ENCODE measurements around the gene SLC2A4RG. TPM values are rescaled to one million over a fixed set of nuclear protein-coding genes. Genes with fewer than 3 reads are reported as not detected.
A peak's percentile ranks its signal among the peaks of the same experiment; 100 is the strongest.

SLC2A4RG gene
- total RNA-seq, 1 donor from 2014 or later: 69.6 TPM

GRCh38 chr20:63753381-63753780 lies 13.8 kb downstream of the SLC2A4RG start:
- Mint-ChIP-seq H3K36me3 (ENCODE audit: low read depth, unreplicated experiment) (peaks cover 13% of the 10 kb centered on the region), H3K4me3 (ENCODE audit: unreplicated experiment) (no peak overlapping the region), H3K27ac (ENCODE audit: unreplicated experiment) (no peak overlapping the region), H3K4me1 (ENCODE audit: unreplicated experiment) (peaks cover 4% of the 10 kb centered on the region), H3K9me3 (ENCODE audit: unreplicated experiment) (no peaks in the 10 kb centered on the region), H3K27me3 (ENCODE audit: unreplicated experiment) (peaks cover 19% of the 10 kb centered on the region)
- no peak for DNase-seq (ENCODE audit: low spot score)
- TF ChIP-seq CTCF (IDR thresholded peaks at IDR 0.05; ENCODE audit: unreplicated experiment): no peak

GRCh38 chr20:63754008-63754407 lies 14.4 kb downstream of the SLC2A4RG start:
- Mint-ChIP-seq H3K4me1 (ENCODE audit: unreplicated experiment) (peaks cover 4% of the 10 kb centered on the region), H3K27me3 (ENCODE audit: unreplicated experiment) (peaks cover 23% of the 10 kb centered on the region), H3K9me3 (ENCODE audit: unreplicated experiment) (no peaks in the 10 kb centered on the region), H3K4me3 (ENCODE audit: unreplicated experiment) (peak overlapping the region; percentile 26), H3K27ac (ENCODE audit: unreplicated experiment) (peak overlapping the region; percentile 17), H3K36me3 (ENCODE audit: low read depth, unreplicated experiment) (peaks cover 11% of the 10 kb centered on the region)
- no peak for DNase-seq (ENCODE audit: low spot score)
- no peak for TF ChIP-seq CTCF (IDR thresholded peaks at IDR 0.05; ENCODE audit: unreplicated experiment)

GRCh38 chr20:63755933-63756647 lies 16.5 kb downstream of the SLC2A4RG start:
- TF ChIP-seq CTCF (IDR thresholded peaks at IDR 0.05; ENCODE audit: unreplicated experiment): no peak
- Mint-ChIP-seq H3K36me3 (ENCODE audit: low read depth, unreplicated experiment) (peaks cover 22% of the 10 kb centered on the region), H3K4me1 (ENCODE audit: unreplicated experiment) (peaks cover 4% of the 10 kb centered on the region), H3K4me3 (ENCODE audit: unreplicated experiment) (peak overlapping the region; percentile 63), H3K27me3 (ENCODE audit: unreplicated experiment) (peaks cover 22% of the 10 kb centered on the region), H3K9me3 (ENCODE audit: unreplicated experiment) (no peaks in the 10 kb centered on the region), H3K27ac (ENCODE audit: unreplicated experiment) (no peak overlapping the region)
- DNase-seq (ENCODE audit: low spot score): no peak

GRCh38 chr20:63756648-63756991 lies 17.0 kb downstream of the SLC2A4RG start:
- Mint-ChIP-seq H3K9me3 (ENCODE audit: unreplicated experiment) (no peaks in the 10 kb centered on the region), H3K4me1 (ENCODE audit: unreplicated experiment) (peaks cover 4% of the 10 kb centered on the region), H3K27me3 (ENCODE audit: unreplicated experiment) (peaks cover 19% of the 10 kb centered on the region), H3K4me3 (ENCODE audit: unreplicated experiment) (peak overlapping the region; percentile 63), H3K36me3 (ENCODE audit: low read depth, unreplicated experiment) (peaks cover 22% of the 10 kb centered on the region), H3K27ac (ENCODE audit: unreplicated experiment) (no peak overlapping the region)
- no peak for TF ChIP-seq CTCF (IDR thresholded peaks at IDR 0.05; ENCODE audit: unreplicated experiment)
- no peak for DNase-seq (ENCODE audit: low spot score)

- Mint-ChIP-seq H3K4me3 (ENCODE audit: unreplicated experiment) (peak overlapping the region; percentile 42), H3K9me3 (ENCODE audit: unreplicated experiment) (no peaks in the 10 kb centered on the region), H3K36me3 (ENCODE audit: low read depth, unreplicated experiment) (peaks cover 31% of the 10 kb centered on the region), H3K27me3 (ENCODE audit: unreplicated experiment) (peaks cover 13% of the 10 kb centered on the region), H3K4me1 (ENCODE audit: unreplicated experiment) (peaks cover 4% of the 10 kb centered on the region), H3K27ac (ENCODE audit: unreplicated experiment) (no peak overlapping the region)
- DNase-seq (ENCODE audit: low spot score): no peak
- no peak for TF ChIP-seq CTCF (IDR thresholded peaks at IDR 0.05; ENCODE audit: unreplicated experiment)
Observed at GRCh38 chr20:63758152-63758551, 18.6 kb downstream of the SLC2A4RG start.

Data from endothelial cell (in vitro differentiated cells).